T47D (cell line): Measurements from ENCODE around the gene MUC20.
A peak's percentile ranks its signal among the peaks of the same experiment; 100 is the strongest.
"Not testable (repeated sequence)": the region's sequence is repeated elsewhere in the genome, so short reads cannot be mapped to it uniquely, and the experiment has no call there.

Experiments used
- DNase-seq, 2 experiments: peaks; one replicate each; pipeline versions ENCODE4 v3.0.0 to v3.0.0-alpha.2; 2011 to 2012; ENCODE audit warnings: low read depth in 1 of 2, low spot score in 1 of 2
- JUND ChIP-seq: IDR thresholded peaks from 2 replicates; pipeline ENCODE4 v1.6.1; 2012; ENCODE audit warnings: low read depth
- in situ Hi-C: cut with HindIII; loops from 2 replicates; pipeline ENCODE4 v1.10.0; 2016; ENCODE audit warnings: low sequenced_read_pairs, low pct_unique_long_range_greater_than_20kb

Gene MUC20

DNA sequence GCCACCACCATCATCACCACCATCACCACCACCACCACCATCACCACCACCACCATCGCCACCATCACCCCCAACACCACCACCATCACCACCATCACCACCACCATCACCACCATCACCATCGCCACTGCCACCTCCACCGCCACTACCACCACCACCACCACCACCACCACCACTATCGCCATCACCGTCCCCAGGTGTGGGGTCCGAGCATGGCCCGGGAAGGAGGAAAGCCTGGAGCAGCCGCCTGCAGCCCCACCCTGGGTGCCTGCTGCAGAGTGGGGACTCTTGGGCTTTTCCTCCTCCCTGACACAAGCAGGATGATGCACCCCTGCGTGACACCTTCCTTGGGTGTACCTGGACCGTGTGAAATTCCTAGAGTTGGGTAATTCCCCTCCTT is 47.0 kb downstream of the MUC20 start:
- DNase-seq = no peak
- in situ Hi-C loops = no loop called here
- TF ChIP-seq JUND = no peak

DNA sequence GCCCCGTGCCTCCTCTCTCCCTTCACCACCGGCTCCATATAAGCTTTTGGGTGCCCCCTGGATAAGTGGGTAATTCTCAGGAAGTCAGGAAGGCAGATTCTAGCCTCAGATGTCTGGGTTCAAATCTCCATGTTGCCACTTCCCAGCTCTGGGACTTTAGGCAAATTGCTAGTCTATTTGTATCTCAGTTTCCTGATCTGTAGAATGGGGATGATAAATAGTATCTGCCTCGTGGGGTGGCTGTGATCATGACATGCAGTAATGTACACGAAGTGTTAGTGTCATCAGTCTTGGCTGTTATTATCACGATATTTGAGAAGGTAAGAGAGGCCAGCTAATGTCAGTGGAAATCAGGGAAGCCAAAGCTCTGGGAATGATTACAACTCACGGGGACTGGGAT is 47.6 kb downstream of the MUC20 start:
- no peak for TF ChIP-seq JUND
- in situ Hi-C loops = no loop called here
- DNase-seq = no peak

DNA sequence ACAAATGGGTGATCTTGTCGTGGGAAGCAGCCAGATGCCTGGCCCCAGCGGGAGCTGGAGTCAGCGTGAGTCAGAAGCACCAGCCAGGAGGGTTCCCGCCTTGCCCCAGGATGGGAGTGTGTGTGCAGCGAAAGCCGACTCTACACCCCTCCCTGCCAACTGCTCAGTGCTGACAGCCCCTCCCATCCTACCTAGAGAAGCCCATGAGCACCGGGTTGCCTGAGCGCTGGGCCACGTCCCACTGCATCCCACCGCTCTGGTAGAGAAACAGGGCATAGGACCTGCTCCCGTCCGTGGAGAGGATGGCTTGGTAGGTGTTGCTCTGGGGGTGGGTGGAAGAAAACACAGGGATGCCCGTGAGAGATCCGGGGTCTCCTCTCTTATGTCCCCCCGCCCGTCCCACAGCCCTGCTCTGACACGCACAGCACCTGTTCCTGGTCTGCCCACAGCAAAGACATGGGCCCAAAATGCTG is 48.1 kb downstream of the MUC20 start:
- no peak for DNase-seq
- no peak for TF ChIP-seq JUND
- in situ Hi-C loops = no loop called here

DNA sequence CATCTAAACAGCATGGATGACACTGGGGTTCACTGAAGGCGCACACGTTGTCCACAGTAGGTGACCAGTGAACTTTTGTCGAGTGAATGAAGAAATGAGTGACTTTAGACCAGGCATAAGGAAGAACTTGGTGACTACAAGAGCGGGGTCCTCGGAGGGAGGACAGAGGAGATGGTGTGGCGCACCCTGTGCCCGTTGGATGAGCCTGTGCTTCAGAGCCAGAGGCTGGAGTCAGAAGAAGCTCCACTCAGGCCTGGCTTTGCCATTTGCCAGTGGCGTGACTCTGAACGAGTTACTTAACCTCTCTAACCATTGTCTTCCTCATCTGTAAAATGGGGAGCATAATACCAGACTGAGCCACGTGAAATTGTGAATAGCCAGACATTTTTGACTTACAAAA is 48.8 kb downstream of the MUC20 start:
- no peak for DNase-seq
- TF ChIP-seq JUND = no peak
- in situ Hi-C loops = no loop called here

DNA sequence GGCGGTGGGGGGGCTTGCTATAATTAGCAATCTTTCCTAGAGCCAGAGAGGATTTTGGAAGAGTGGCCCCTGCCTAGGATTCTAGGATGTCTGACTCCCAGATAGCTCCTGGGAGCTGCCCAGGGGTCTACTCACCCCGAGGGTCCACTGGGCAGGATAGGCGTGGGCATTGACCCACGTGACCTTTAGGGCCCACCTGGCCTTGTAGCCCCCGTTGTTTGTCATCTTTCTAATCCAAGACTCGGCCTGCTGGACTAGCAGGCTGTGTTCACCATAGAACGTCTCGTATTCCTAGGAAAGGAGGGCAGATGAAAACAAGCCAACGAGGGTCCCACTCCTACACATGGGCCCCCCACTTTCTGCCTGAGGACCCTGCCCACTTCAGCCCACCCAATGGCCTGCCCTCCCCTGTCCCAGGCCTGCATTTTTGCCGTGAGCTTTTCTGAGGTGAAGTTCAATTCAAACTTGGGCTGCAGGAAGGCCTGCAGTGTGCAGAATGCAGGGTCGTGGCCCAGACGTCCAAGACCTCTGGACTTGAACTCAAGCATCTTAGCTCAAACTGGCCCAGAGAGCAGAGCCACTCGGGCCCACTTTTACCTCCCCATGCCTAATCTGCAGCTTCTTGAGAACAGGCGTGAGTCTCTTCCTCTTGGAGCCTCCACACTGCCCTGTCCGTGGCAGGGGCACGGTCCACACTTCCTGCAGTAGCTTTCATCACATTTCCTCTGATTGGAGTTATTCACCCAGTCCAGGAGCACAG is 49.5 kb downstream of the MUC20 start:
- TF ChIP-seq JUND = no peak
- in situ Hi-C loops = no loop called here
- DNase-seq = no peak

DNA sequence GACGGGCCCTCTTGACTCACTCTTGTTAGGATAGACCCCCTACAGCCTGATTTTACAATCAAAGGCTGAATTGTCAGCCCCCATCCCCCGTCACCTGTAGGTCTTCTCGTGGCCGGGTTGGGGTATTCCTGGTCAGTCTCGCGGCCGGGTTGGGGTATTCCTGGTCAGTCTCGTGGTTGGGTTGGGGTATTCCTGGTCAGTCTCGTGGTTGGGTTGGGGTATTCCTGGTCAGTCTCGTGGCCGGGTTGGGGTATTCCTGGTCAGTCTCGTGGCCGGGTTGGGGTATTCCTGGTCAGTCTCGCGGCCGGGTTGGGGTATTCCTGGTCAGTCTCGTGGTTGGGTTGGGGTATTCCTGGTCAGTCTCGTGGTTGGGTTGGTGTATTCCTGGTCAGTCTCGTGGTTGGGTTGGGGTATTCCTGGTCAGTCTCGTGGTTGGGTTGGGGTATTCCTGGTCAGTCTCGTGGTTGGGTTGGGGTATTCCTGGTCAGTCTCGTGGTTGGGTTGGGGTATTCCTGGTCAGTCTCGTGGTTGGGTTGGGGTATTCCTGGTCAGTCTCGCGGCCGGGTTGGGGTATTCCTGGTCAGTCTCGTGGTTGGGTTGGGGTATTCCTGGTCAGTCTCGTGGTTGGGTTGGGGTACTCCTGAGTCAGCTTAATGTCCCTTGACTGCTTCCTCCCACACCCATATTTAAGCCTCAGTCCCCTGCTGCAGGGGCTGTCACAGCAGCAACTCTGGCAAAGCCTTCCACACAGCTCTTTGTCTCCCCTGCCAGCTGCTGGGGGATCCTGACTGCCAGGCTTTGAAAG is 50.3 kb downstream of the MUC20 start:
- in situ Hi-C loops = not testable (repeated sequence)
- DNase-seq = peak in 1 of 2 experiments; percentile 45

DNA sequence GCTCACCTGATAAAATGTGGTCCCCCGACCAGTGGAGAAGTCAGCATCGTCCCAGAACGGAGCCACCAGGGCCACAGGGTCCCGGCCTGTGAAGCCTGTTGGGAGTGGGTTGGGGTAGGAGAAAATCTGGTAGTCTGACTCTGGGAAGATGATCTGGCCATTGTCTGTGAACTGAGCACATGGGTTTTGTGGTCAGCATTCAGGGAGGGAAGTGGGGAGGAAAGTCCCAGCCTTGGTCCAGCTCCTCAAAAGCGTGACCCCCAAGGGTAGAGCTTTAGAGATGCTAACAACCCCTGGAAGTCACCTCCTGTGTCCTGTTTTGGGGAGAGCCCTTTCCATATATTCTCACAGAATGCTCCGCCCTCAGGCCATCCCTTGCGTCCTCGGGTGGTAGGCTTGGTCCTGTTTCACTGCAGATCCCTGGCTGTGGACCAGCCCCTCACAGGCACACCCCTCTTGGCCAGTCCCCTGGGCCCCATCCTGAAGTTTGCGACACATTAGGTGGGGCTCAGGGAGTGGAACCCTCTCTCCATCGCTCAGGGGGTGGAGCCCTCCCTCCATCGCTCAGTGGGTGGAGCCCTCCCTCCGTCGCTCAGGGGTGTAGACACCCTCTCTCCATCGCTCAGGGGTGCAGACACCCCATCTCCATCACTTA is 51.0 kb downstream of the MUC20 start:
- no peak for TF ChIP-seq JUND
- no peak for DNase-seq
- in situ Hi-C loops = no loop called here

DNA sequence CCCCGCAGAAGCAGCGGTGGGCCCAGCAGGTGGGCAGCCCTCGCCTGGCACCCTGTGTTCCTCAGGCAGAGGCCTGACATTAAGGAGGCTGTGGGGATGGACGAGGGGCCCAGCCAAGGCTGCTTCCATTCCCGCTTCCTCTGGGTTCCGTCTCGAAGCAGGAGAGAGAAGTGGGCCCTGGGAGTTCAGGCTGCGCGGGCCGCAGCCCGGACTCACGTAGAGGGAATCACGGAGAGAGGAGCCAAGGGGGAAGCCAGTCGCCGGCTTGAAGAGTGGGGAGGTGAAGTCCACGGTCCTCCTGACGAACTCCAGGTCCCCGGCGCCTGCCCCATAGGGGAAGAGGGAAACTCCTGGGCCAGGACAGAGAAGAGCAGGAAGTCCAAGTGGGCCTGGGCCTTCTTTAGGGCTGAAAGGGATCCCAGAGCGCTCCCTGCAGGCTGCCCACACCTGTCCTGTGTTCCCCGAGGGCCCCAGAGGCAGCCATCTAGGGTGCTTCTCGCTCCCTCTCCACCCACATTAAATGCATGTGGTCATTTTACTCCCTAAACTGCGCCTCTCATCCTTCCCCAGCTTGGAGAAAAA is 53.3 kb downstream of the MUC20 start:
- DNase-seq = no peak
- in situ Hi-C loops = no loop called here
- TF ChIP-seq JUND = no peak

DNA sequence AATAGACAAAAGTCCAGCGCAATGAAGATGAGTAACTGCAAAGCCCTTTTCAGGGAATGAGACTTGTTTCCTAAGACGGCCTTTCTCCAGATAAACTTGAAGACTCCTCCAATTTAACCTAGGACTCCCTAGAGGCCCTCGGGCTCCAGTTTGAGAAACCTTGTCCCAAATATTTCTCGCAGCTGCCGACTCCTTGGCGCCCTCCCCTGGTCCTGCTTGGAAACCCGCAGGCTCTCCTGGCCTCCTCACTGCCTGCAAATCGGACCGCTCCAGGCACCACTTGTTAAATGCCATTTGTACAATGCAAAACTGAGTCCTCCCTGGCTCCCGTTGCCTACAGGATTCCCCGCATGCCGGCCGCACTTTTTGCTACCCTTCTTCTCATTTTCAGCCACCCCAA is 54.1 kb downstream of the MUC20 start:
- no peak for TF ChIP-seq JUND
- in situ Hi-C loops = no loop called here
- peak; percentile 89 to 93 for DNase-seq

DNA sequence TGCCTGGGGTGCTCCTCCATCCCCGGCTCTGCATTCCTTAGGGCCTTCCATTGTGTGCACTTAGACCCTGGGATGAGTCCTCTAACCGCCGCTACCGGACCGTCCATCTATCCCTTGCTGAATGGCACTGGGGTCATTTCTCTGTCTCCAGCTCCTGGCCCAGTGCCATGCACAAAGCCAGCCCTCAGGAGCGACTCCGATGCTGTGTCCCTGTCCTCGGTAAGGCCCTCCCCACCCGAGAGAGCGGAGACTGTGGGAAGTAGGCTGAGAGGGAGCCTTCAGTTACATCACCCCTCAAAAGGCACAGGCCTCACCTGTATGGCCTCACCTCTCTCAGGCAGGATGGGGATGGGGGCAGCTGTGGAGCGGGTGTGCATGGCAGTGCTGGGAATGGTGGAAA is 57.2 kb downstream of the MUC20 start:
- no peak for DNase-seq
- TF ChIP-seq JUND = no peak
- in situ Hi-C loops = no loop called here

DNA sequence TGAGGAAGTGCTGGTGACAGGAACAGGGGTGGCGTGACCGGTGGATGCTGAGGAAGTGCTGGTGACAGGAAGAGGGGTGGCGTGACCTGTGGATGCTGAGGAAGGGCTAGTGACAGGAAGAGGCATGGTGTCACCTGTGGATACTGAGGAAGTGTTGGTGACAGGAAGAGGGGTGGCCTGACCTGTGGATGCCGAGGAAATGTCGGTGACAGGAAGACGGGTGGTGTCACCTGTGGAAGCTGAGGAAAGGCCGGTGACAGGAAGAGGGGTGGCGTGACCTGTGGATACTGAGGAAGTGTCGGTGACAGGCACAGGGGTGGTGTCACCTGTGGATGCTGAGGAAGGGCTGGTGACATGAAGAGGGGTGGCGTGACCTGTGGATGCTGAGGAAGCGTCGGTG is 60.5 kb downstream of the MUC20 start:
- in situ Hi-C loops, DNase-seq: not testable (repeated sequence)
